GM20000 (cell line): ENCODE results near the gene HORMAD1.

Experiments
- DNase-seq: peaks from one replicate; pipeline ENCODE4 v3.0.0; 2012; ENCODE audit warnings: low spot score
- TF ChIP-seq, protein P1 (sequence below): IDR thresholded peaks from 2 replicates; pipeline ENCODE4 v1.5.1; 2012; ENCODE audit warnings: mild to moderate bottlenecking, control low read depth; ENCODE audit errors: extremely low read depth, missing control alignments

The HORMAD1 gene

DNA sequence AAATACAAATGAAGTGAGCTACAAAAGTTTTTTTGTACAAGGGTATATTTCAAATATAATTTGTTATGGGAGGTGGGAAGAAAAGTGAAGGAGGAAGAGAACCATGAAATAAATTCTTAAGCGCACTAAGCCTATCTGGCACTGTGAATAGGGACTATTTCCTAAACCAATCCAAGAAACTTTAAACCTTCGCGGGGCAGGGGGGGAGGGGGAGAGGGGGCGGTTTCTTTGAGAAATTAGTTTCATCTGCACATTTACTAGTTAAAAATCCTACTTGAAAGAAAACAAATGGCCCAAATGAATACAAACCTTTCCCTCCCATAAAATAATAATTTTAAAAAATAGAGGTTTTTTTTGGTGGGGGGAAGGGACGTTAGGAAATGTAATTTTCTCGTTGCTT, 24.1 kb downstream of the HORMAD1 start:
- TF ChIP-seq, protein P1, sequence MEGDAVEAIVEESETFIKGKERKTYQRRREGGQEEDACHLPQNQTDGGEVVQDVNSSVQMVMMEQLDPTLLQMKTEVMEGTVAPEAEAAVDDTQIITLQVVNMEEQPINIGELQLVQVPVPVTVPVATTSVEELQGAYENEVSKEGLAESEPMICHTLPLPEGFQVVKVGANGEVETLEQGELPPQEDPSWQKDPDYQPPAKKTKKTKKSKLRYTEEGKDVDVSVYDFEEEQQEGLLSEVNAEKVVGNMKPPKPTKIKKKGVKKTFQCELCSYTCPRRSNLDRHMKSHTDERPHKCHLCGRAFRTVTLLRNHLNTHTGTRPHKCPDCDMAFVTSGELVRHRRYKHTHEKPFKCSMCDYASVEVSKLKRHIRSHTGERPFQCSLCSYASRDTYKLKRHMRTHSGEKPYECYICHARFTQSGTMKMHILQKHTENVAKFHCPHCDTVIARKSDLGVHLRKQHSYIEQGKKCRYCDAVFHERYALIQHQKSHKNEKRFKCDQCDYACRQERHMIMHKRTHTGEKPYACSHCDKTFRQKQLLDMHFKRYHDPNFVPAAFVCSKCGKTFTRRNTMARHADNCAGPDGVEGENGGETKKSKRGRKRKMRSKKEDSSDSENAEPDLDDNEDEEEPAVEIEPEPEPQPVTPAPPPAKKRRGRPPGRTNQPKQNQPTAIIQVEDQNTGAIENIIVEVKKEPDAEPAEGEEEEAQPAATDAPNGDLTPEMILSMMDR: no peak
- no peak for DNase-seq

GRCh38 chr1:150696162-150696561, 24.5 kb downstream of the HORMAD1 start:
- TF ChIP-seq, protein P1: no peak
- DNase-seq: no peak

DNA sequence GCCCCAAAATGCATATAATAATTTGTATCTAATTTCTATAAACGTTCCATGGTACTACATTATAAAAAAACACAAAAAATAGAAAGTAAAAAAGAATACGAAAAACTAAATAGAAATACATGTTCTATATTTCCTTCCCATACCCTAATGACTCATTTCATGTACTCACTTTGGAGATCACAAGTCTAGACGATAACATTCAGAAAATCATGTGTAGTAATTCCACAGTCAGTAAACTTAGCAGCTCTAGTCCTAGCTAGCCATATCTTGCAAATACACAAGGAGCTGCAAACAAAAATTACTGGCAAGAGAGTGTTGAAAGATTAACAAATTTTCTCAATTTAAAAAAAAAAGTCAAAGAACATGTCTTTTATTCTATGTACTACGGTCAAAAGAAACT, 25.1 kb downstream of the HORMAD1 start:
- TF ChIP-seq, protein P1: no peak

DNA sequence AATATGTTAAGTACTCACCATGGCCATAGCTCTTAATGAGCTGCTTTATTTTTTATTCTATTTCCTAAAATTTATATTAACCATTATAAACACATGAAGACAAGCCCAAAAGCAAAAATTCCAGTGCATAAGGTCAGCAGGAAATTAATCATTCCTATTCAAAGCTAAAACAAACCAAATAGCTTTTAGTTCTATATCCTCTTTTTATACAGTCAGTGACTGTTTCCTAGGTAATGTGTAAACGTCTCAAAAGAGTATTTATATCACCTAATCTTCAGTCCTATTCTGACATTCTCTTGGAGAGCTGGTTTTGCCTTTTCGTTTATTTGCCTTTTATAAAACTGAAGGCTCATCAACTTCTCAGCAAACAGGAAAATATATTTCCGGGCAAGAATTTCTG, 28.0 kb downstream of the HORMAD1 start:
- no peak for DNase-seq
- TF ChIP-seq, protein P1: no peak

More for the DNA sequence above, 25.1 kb downstream of the HORMAD1 start:
- DNase-seq: no peak

GRCh38 chr1:150688763-150689162, 31.9 kb downstream of the HORMAD1 start:
- TF ChIP-seq, protein P1: no peak
- no peak for DNase-seq

DNA sequence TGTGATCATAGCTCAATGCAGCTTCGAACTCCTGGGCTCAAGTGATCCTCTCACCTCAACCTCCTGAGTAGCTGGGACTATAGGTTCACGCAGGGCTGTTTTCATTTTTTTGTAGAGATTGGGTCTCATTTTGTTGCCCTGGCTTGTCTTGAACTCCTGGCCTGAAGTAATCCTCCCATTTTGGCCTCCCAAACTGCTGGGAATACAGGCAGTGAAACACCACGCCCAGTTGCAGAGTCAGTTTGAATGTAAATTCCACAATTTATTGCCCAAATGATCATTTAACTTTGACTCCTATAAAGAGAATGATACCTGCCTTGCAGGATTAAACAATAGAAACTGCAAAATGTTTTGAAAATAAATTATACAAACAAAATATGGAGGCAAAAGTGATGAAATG, 34.4 kb downstream of the HORMAD1 start:
- no peak for DNase-seq
- TF ChIP-seq, protein P1: no peak

GRCh38 chr1:150683914-150684313, 36.8 kb downstream of the HORMAD1 start:
- TF ChIP-seq, protein P1: no peak
- no peak for DNase-seq
